Hypothalamus (tissue), 51 donors: ENCODE measurements around the gene MSANTD1.

Source experiments
- DNase-seq, 51 donors: peaks; one replicate each; lab custom pipeline; 2025; lab: John Stamatoyannopoulos, UW

Gene MSANTD1

DNA sequence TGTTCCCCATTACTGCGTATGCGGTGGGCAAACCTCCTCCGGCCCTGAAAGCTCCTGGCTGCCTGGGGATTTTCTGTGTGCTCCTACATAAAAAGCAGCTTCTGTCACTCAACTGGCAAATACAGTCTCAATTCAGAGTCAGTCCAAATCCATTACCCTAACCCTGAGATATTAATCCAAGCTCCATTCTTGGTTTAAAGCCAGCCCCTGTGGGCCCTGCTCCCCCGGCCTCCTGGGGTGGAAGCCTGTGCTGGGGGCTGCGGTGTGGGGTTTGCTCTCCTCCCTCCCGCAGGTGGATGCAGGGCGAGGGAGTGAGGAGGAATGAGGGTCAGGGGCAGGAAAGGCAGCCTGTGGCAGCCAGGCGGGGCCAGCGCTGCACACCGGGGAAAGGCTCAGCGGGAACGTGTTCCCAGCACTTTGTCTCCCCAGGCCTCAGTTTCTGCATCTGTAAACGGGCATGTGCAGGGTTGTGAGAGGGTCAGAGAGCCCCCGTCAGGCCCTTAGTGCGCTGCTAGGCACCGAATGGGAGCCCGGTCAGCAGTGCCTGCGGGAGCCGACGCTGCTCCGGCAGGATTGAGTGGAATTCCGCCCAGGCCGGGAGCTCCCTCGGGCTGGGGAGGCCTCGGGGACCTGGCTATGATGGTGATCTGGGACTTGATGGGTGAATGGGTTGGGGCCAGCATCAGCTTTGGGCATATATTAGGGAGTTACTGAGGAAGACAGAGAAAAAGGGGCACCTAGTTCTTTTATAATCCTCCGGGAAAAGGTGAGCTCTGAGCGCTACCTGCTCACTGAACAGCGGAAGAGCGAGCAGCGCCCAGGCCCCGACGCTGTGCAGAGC is 37.6 kb downstream of the MSANTD1 start:
- DNase-seq: no peak

DNA sequence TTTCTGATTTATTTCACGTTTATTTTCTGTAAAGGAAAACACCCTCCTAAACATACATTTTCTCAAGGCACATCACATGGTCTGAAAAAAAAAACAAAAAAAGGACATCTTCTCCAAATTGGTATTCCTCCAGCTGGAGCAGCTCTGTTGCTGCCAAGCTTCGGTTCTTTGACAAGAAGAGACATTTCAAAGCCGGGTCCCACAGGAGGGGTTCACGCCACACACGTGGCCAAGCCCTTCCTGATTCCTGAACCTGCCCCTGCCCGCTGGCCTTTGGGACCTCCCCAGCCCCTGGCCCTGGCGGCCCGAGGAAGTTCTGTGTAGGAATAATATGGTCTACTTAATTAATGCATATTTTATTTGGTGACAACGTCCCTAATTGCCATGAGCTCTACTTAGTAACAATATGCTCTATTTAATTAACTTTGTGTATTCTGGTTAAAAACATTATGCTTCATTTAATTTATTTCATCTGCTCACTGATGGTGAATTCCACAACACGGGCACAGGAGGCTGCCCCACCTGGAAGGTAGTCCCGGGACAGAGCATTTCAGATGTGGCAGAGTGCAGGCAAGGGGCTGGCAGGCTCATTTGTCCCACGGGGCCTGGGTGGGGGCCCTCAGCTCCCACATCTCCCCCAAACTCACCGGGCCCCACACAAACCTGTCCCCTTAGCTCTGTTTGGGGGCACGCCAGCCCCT is 38.5 kb downstream of the MSANTD1 start:
- no peak for DNase-seq

DNA sequence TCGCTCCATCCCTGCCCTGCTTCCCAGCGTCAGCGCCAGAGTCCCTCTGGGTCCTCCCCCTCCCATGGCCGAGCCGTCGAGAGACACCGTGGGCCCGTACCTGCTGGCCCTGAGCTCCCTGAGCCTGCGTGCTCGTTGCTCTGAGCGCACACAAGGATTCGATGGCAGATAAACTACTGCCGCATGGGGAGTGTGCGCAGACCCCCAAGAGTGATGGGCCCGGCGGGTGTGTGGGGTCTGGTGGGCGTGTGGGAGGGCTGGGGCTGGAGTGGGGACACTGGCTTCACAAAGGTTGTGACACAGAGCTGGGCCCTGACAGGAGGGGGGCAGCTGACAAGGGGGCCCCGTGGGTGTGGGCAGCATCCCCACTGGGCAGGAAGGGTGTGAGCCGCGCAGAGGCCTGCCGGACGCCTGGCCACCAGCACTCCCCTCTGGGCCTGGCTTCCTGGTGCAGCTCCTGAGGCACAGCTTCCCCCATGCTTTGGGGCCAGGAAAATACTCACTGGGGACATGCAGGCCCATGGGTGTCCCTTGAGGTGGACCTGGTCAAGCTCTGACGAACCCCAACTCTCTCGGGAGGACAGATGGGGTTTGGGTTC is 39.1 kb downstream of the MSANTD1 start:
- DNase-seq: no peak

DNA sequence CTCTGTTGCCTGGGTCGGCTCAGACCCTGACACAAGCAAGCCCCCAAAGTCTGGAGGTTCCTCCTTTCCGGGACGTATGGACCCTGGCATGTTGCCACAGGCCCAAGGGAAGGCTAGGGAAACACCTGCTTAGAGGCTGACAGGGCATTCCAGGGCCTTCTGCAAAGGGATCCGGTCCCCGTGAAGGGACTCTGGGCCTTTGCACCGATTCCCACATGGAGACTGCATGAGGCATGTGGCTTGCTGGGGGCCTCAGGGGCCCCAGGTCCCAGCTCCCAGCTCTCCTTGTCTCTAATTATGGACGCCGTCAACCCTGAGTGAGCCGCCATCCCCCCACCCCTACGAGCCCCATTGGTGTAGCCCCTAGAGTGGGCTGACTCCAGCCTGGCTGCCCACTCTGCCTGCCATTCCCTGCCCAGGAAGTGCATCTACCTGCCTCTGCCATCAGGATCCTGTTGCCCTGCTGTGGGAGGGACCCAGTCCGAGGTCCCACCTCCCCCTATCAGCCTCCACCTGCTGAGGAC is 39.7 kb downstream of the MSANTD1 start:
- no peak for DNase-seq

DNA sequence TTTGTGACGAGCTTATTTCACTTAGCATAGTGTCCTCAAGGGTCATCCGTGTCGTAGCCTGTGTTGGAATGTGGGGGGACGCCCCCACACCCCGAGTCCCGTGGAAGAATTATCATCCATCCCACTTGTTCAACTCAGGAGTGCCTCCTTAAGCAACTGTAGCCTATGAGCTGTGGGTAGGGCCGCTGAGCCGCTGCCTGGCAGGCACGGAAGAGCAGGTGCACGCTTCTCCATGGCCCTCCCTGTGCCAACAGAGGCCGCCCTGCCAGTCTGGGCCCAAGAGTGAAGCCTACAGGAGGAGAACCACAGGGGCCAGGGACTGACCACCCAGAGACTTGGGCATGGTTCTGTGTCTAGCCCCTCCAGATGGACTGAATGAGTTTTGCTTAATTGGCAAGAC is 41.5 kb downstream of the MSANTD1 start:
- DNase-seq: no peak

DNA sequence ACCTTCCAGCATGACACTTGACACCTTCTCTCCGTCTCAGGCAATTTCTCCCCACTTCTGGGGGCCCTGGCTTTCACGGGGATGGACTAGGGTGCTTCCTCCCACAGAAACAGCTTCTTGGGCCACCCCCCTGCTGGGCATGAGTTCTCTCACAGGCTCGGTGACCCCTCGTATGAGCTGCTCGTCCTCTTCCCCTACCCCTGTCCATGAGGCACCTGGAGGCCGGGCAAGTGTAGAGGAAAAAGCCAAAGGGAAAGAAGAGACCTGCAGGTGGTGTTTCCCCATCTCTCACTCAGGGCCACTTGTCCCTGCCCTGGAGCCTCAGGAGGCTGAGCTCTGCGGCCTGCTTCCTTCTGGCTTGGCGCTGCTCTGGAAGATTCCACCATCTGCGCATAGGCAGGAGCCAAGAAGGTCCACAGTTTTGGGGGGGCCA is 41.9 kb downstream of the MSANTD1 start:
- DNase-seq: no peak

DNA sequence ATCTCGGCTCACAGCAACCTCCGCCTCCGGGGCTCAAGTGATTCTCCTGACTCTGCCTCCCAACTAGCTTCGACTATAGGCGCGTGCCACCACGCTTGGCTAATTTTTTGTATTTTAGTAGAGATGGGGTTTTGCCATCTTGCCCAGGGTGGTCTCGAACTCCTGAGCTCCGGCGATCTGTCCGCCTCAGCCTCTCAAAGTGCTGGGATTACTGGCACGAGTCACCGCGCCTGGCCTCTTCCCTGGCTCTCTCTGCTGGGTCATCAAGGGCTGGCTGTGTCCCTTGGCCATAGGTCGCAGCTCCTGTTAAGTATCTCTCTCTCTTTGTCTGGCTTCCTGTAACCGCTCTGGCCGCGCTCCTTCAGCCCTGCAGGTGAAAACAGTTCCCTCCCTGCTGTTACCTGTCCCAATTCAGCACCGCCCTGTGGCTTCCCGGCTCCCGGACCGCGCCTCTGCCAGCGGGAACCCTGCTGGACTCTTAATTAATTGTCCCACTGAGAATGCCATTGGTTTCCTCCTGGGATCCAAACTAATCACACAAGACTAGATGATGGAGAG is 42.5 kb downstream of the MSANTD1 start:
- peak in 1 of 51 donors; percentile 71 for DNase-seq

DNA sequence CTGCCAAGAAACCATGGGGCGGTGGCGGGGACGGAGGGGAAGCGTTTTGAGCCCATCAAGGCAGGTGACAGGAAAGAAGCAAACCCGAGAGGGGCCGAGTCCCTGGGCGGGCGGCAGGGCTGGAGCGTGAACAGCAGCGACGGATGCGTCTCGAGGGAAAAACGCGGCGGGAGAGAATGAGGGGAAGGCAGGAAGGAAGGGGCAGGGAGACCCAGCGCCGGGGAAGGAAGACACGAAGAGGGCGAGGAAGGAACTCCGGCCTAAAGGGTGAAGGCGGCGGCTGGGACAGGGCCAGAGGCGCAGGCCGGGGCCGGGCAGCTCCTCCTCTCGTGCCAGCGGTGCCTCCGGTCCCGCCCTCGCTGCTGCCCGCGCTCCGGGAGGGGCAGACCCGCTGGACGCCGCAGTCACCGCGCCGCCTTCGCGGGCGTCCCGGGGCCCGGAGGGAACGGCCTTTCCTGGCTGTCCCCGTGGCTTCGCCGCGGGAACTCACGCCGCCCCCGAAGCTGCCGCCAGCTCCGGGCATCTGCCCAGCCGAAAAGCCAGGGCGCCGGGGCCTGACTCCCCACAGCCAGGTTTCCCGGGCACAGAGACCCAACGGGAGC is 43.1 kb downstream of the MSANTD1 start:
- peak in 19 of 51 donors; percentile 35 to 84 (median 69) for DNase-seq

DNA sequence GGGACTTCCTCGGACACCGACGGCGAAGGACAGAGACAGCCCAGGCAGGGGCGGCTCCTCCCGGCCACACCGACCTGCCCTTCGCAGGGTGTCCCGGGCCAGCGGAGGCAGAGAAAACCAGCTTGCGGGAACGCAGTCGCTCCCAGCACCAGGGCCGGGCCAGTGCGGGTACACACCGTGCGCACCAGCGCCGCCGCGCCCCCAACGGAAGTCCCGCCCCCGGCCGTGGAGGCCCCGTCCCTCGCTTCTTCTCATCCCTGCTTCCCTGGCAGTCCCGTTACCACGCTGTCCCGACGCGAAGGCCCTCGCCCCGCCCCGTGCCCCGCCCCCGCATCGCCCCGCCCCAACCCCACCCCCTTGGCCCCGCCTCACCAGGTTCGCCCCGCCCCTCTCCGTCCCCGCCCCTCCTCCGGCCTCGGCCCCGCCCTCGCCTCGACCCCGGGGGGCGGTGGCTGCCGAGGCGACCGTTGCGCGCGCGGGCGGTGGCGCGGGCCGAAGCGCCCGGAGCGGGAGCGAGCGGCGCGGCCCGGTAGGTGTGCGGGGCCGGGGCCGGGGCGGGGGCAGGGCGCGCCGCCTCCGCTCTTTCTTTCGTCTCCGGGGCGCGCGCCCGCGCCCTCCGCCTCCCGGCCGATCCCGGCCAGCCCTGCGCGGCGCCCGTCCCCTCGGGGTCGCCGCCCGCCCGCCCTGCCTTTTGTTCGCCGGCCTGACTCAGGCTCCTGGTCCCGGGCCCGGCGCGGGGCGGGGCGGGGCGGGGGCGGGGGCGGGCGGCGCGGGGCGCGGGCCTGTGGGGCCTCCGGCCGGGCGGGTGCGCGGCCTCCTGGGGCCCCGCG is 43.8 kb downstream of the MSANTD1 start, which contains the start of gene RGS12:
Gene RGS12 (plus strand): TSS at position 451 of the 830 bp plus-strand sequence. CDS start 23,150 bp downstream, outside the sequence.
- DNase-seq: peak; percentile 62 to 97 (median 93)

DNA sequence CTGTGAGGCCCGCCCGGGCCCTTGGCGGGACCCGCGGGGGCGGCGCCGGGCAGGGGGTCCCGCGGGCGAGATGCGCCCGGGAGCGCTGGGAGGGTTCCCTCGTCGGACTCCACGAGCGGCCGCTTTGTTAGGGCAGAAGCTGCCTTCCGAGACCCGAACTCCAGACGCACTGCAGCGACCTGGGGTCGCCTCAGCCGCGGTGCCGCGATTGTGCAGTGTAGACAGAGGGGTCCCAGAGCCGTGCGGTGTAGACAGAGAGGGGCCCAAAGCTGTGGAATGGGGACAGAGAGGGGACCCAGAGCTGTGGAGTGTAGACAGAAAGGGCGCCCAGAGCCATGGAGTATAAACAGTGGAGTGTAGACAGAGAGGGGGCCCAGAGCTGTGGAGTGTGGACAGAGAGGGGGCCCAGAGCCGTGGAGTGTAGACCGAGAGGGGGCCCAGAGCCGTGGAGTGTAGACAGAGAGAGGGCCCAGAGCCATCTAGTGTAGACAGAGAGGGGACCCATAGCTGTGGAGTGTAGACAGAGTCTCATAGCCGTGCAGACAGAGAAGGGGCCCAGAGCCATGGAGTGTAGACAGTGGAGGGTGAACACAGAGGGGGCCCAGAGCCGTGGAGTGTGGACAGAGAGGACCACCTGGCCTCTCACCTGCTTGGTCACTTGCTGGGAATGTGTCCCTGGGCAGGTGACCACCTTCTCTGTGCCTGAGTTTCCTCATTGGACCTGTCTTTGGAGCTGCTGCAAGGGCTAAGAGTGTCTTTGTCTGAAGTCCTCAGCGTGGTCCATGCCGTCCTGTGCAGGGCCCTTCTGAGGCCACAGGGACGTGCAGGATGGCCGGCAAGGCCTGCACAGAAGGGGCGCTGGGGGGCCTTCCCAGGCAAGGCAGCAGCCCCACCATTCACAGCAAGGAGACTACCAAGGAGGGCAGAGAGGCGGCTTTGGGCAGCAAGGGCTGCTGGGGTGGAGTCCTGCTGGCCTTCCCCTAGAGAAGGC is 44.7 kb downstream of the MSANTD1 start:
- peak in 1 of 51 donors; percentile 72 for DNase-seq

DNA sequence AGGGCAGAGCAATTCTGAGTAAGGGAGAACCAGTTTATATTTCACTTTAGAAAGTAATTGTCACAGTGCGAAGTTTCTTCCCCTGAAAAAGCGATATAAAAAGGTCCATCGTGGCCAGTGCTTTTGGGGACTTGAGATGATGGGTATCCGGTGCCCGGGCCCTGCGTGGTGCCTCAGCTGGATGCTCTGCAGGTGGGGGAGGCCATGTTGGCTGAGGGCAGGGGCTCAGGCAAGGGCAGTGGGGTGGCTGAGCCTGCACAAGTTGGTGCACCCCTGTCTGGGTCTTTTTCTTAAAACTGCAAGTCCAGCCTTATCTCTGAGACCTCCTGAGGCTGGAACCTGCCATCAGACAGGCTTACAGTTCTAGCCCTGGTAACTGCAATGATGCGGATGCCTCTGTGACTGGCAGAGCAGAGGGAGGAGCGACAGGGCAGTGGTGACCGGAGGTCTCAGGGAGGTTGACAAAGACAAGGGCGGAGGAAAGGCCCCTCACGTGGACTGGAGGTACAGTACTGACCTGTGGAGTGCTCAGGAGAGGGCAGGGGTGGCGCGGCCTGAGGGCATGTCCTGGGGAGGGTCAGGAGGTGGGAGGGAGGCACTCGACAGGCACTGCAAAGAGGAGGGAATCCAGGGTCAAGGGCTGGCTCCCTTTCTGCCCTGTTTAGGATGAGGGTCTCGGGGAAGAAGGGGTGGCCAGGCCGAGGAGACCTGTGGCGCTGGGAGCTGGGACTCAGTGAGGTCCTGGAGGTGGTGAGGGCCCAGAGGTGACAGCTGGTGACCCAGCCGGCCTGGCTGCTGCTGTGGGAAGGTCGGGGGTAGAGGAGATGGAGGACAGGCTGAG is 45.7 kb downstream of the MSANTD1 start:
- DNase-seq: no peak

DNA sequence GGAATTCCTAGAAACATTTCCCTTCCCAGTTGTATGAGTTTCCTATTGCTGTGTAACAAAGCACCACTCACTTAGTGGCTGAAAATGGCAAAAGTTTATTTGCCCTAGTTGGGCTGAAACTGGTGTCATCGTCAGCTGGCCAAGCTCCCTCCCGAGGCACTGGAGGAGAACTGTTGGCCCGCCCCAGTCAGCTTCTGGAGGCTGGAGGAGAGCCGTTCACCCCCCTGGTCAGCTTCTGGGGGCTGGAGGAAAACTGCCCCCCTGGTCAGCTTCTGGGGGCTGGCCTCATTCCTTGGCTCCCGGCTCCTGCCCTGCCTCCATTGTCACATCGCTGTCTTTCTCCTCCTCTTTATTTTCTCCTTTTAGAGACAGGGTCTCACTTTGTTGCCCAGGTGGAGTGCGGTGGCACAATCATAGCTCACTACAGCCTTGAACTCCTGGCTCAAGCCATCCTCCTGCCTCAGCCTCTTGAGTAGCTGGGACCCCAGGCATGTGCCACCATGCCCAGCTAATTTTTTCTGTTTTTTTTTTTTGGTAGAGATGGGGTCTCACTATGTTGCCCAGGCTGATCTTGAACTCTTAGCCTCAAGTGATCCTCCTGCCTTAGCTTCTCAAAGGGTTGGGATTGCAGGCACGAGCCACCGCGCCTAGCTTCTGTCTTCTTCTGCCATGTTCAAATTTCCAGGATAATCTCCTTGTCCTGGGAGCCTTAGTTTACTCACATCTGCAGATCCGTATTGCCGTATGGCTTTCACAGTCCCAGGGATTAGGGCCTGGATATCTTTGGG is 47.1 kb downstream of the MSANTD1 start:
- DNase-seq: no peak

DNA sequence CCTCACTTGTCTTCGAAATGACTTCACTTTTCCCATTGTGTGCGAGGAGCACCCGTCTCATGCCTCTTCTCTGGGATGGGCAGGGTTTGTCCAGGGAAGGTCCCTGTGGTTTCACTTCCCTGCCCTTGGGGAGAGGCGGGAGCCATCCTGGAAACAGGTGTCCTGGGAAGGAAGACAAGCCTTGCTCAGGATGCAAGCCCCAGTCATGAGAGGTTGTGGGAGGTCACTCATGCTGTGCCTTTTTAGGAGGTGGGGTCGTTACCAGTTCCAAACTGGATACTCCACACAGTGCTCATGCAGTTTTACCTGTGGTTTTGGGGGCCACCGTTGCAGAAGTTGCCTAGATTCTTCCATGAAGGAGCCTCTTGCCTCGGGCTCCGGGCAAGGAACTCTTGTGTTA is 47.7 kb downstream of the MSANTD1 start:
- DNase-seq: no peak

DNA sequence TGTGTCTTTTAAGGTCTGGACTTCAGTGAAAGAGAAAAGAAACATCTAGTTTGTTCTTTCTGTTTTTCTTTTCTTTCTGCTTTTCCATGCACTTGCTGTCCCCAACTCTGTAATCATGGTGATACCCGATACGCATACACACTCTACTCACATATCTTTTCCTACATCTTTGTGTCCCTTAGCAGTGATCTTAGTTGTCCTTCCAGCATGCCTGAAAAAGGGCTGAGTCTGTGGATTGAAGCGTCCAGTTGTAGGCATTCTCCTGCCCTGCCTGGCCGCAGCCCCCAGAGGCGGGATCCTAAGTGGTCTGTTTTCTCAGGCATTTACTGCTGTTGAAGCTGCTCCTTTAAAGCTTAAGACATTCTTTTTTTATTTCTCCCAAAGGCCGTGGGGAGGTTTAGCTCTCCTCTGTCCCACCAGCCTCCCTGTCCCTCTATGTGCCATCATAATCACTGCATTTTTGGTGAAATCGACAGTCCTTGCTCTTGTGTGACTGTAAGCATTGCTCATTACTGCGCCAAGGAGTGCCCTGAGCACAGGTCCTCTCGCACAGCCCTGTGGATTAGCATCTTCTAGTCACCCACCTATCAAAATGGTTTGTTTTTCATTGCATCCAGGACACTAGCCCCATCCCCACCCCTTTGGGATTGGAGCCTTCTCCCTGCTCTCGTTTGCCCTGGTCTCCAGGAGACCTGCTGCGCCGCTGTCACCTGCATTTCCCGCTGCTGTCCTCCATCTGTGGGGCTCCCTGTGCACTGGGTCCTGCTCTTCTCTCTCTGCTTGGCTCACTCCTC is 48.3 kb downstream of the MSANTD1 start:
- DNase-seq: no peak

DNA sequence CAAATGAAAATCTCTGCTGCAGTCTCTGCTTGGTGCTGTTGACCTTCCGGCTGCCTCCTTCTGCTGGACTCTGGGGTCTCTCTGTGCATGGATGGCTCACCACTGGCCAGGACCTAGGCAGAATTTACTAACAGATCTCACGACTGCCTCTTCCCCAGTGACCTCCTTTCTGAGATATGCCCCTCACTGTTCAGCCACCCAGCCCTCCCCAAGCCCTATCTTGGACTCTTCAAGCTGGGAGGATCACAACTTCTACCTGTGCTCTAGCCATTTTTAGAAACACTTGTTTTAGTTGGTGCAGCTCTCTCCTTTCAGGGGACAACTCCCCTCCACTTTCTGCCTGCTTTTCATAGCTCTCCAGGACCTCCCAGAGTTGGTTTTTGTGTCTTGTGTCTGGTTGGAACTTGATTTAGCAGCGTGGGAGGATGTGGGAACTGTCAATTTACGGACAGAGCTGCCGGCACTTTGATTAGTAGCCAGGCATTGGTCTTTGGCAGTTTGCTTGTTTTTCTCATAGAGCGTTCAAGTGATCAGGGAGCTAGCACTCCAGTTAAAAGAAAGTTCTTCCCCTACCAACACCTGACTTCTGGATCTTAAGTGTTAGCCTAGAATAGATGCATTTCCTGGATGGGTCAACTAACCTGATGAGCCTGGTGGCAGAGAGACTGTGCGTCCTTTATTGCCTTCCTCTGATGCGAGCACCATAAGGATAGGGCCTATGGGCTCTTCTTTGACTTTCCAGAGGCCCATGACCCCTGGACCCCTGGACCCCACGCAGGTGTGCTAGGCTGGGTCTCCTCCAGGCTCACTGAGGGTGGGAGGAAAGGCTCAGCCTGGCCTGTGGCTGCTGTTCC is 50.4 kb downstream of the MSANTD1 start:
- no peak for DNase-seq
